ENCODE results near the gene HEPHL1.

The HEPHL1 gene

GRCh38 chr11:94046796-94047195 is 25.6 kb downstream of the HEPHL1 start:
- TF ChIP-seq USF1 (IDR thresholded peaks at IDR 0.05) (no peak), ZBTB7A (IDR thresholded peaks at IDR 0.05; ENCODE audit: low read depth) (no peak), YY1 (IDR thresholded peaks at IDR 0.05; ENCODE audit: low read depth) (no peak), EP300 (IDR thresholded peaks at IDR 0.05; ENCODE audit: borderline replicate concordance) (no peak), EGR1 (IDR thresholded peaks at IDR 0.05) (no peak), CEBPB (IDR thresholded peaks at IDR 0.05) (no peak), REST (IDR thresholded peaks at IDR 0.05; ENCODE audit: low read depth) (no peak), CREB1 (IDR thresholded peaks at IDR 0.05; ENCODE audit: low read depth) (no peak), RAD21 (IDR thresholded peaks at IDR 0.05; ENCODE audit: low read depth) (no peak), TAF1 (IDR thresholded peaks at IDR 0.05; ENCODE audit: low read depth) (no peak), TCF12 (IDR thresholded peaks at IDR 0.05; ENCODE audit: low read depth) (no peak), TEAD4 (IDR thresholded peaks at IDR 0.05) (no peak), NFIC (IDR thresholded peaks at IDR 0.05) (no peak), FOXM1 (IDR thresholded peaks at IDR 0.05; ENCODE audit: borderline replicate concordance, low read depth) (no peak)

GRCh38 chr11:94048032-94048709 is 27.0 kb downstream of the HEPHL1 start:
- TF ChIP-seq MAX (IDR thresholded peaks at IDR 0.05) (no peak), EP300 (IDR thresholded peaks at IDR 0.05; ENCODE audit: borderline replicate concordance) (no peak), NFIC (IDR thresholded peaks at IDR 0.05) (no peak), CREB1 (IDR thresholded peaks at IDR 0.05; ENCODE audit: low read depth) (no peak), EGR1 (IDR thresholded peaks at IDR 0.05) (no peak), TAF1 (IDR thresholded peaks at IDR 0.05; ENCODE audit: low read depth) (no peak), YY1 (IDR thresholded peaks at IDR 0.05; ENCODE audit: low read depth) (no peak), ZBTB7A (IDR thresholded peaks at IDR 0.05; ENCODE audit: low read depth) (no peak), FOXM1 (IDR thresholded peaks at IDR 0.05; ENCODE audit: borderline replicate concordance, low read depth) (no peak)

- TF ChIP-seq NFIC (IDR thresholded peaks at IDR 0.05) (peak; percentile 20; the same call in 1 of the 2 replicates), TAF1 (IDR thresholded peaks at IDR 0.05; ENCODE audit: low read depth) (no peak), EP300 (IDR thresholded peaks at IDR 0.05; ENCODE audit: borderline replicate concordance) (no peak)
Observed at GRCh38 chr11:94049351-94049750, 28.2 kb downstream of the HEPHL1 start.

GRCh38 chr11:94058630-94059029 is 37.5 kb downstream of the HEPHL1 start:
- no peak for TF ChIP-seq NFIC (IDR thresholded peaks at IDR 0.05)
- no peak for TF ChIP-seq EP300 (IDR thresholded peaks at IDR 0.05; ENCODE audit: borderline replicate concordance)
- TF ChIP-seq CEBPB (IDR thresholded peaks at IDR 0.05), result no peak
- TF ChIP-seq RAD21 (IDR thresholded peaks at IDR 0.05; ENCODE audit: low read depth), result no peak
- TF ChIP-seq MAX (IDR thresholded peaks at IDR 0.05), result no peak
- TF ChIP-seq EGR1 (IDR thresholded peaks at IDR 0.05), result no peak
- no peak for TF ChIP-seq TEAD4 (IDR thresholded peaks at IDR 0.05)
- no peak for TF ChIP-seq USF1 (IDR thresholded peaks at IDR 0.05)
- no peak for TF ChIP-seq REST (IDR thresholded peaks at IDR 0.05; ENCODE audit: low read depth)
- TF ChIP-seq YY1 (IDR thresholded peaks at IDR 0.05; ENCODE audit: low read depth), result no peak
- TF ChIP-seq TCF12 (IDR thresholded peaks at IDR 0.05; ENCODE audit: low read depth), result no peak
- no peak for TF ChIP-seq CREB1 (IDR thresholded peaks at IDR 0.05; ENCODE audit: low read depth)
- TF ChIP-seq FOXM1 (IDR thresholded peaks at IDR 0.05; ENCODE audit: borderline replicate concordance, low read depth), result no peak
- no peak for TF ChIP-seq ZBTB7A (IDR thresholded peaks at IDR 0.05; ENCODE audit: low read depth)
- no peak for TF ChIP-seq TAF1 (IDR thresholded peaks at IDR 0.05; ENCODE audit: low read depth)

- TF ChIP-seq RAD21 (IDR thresholded peaks at IDR 0.05; ENCODE audit: low read depth), result no peak
Observed at GRCh38 chr11:94059065-94059464, 37.9 kb downstream of the HEPHL1 start.

- no peak for TF ChIP-seq MAX (IDR thresholded peaks at IDR 0.05)
- TF ChIP-seq TCF12 (IDR thresholded peaks at IDR 0.05; ENCODE audit: low read depth), result no peak
- TF ChIP-seq EP300 (IDR thresholded peaks at IDR 0.05; ENCODE audit: borderline replicate concordance), result no peak
- TF ChIP-seq RAD21 (IDR thresholded peaks at IDR 0.05; ENCODE audit: low read depth), result no peak
- no peak for TF ChIP-seq FOXM1 (IDR thresholded peaks at IDR 0.05; ENCODE audit: borderline replicate concordance, low read depth)
- no peak for TF ChIP-seq REST (IDR thresholded peaks at IDR 0.05; ENCODE audit: low read depth)
- no peak for TF ChIP-seq ZBTB7A (IDR thresholded peaks at IDR 0.05; ENCODE audit: low read depth)
- no peak for TF ChIP-seq TEAD4 (IDR thresholded peaks at IDR 0.05)
- TF ChIP-seq NFIC (IDR thresholded peaks at IDR 0.05), result no peak
- no peak for TF ChIP-seq CREB1 (IDR thresholded peaks at IDR 0.05; ENCODE audit: low read depth)
- TF ChIP-seq CEBPB (IDR thresholded peaks at IDR 0.05), result no peak
- TF ChIP-seq YY1 (IDR thresholded peaks at IDR 0.05; ENCODE audit: low read depth), result no peak
- no peak for TF ChIP-seq TAF1 (IDR thresholded peaks at IDR 0.05; ENCODE audit: low read depth)
- no peak for TF ChIP-seq USF1 (IDR thresholded peaks at IDR 0.05)
- TF ChIP-seq EGR1 (IDR thresholded peaks at IDR 0.05), result no peak
Observed at GRCh38 chr11:94060401-94060800, 39.2 kb downstream of the HEPHL1 start.

Data from Ishikawa (cell line).